HFF-Myc (cell line): Measurements from ENCODE around the gene GRHL3.
"Not testable (repeated sequence)": the region's sequence is repeated elsewhere in the genome, so short reads cannot be mapped to it uniquely, and the experiment has no call there.

Source experiments
- DNase-seq: peaks from one replicate; pipeline ENCODE4 v3.0.0-alpha.2; 2011; ENCODE audit warnings: low read depth; ENCODE audit errors: extremely low read depth
- H3K4me3 ChIP-seq: replicated peaks from 2 replicates; pipeline ENCODE4 v1.5.1; 2011; ENCODE audit warnings: low read depth, mild to moderate bottlenecking, control low read depth, low read length
- TF ChIP-seq, protein P1 (sequence below): IDR thresholded peaks from 2 replicates; pipeline ENCODE4 v1.5.1; 2012; ENCODE audit warnings: mild to moderate bottlenecking, low read depth, low read length, control low read depth; ENCODE audit errors: missing control alignments

Gene GRHL3

DNA sequence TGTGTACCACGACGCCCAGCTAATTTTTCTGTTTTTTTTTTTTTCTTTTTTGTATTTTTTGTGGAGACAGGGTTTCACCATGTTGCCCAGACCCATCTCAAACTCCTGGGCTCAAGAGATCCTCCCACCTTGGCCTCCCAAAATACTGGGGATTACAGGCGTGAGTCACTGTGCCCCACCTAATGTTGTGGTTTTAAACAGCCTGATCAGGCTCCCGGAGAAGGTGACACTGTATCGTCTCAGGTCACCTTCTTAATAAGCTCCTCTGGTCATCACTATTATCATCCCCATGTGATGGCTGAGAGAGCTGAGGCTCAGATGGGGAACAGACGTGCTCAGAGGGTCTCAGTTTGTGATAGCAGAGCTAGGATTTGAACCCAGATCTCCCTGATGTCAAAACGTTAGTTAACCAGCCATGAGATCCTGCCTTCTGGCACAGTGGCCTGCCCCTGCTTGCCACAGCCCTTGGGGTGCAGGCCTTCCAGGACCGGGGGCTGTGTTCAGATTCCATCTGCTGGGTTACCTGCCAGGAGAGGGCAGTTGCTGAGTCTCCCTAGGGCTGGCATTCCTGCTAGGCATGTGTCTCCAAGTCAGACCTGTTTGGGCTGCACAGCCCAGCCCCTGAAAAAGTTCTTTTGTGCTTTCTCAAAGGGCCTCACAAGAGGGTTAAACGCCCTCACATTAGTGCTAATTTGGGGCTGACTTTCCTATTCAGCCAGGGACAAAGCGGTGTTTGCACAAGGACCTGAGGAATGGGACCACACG lies 32.7 kb upstream of the GRHL3 start:
- H3K4me3 ChIP-seq, result no peak overlapping the region
- DNase-seq, result no peak
- TF ChIP-seq, protein P1, sequence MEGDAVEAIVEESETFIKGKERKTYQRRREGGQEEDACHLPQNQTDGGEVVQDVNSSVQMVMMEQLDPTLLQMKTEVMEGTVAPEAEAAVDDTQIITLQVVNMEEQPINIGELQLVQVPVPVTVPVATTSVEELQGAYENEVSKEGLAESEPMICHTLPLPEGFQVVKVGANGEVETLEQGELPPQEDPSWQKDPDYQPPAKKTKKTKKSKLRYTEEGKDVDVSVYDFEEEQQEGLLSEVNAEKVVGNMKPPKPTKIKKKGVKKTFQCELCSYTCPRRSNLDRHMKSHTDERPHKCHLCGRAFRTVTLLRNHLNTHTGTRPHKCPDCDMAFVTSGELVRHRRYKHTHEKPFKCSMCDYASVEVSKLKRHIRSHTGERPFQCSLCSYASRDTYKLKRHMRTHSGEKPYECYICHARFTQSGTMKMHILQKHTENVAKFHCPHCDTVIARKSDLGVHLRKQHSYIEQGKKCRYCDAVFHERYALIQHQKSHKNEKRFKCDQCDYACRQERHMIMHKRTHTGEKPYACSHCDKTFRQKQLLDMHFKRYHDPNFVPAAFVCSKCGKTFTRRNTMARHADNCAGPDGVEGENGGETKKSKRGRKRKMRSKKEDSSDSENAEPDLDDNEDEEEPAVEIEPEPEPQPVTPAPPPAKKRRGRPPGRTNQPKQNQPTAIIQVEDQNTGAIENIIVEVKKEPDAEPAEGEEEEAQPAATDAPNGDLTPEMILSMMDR, result no peak

DNA sequence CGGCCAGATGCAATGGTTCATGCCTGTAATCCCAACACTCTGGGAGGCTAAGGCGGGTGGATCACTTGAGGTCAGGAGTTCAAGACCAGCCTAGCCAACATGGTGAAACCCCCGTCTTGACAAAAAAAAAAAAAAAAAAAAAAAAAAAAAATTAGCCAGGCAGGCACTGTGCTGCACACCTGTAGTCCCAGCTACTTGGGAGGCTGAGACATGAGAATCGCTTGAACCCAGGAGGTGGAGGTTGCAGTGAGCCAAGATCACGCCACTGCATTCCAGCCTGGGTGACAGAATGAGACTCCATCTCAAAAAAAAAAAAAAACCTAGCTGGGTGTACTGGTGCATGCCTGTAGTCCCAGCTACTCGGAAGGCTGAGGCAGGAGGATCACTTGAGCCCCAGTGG lies 31.4 kb upstream of the GRHL3 start:
- not testable (repeated sequence) for DNase-seq, H3K4me3 ChIP-seq

DNA sequence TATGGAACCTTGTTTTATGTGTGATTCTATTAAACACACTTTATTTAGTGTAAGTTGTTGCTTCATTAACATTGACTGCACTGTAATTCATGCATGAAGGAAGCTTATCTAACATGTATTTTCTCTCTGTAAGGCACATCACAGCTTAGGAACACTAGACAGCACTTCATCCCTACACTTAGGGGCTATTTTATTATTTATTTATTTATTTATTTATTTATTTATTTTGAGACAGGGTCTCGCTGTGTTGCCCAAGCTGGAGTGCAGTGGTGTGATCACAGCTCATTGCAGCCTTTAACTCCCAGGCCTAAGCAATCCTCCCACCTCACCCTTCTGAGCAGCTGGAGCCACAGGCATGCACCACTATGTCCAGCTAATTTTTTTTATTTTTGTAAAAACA lies 30.7 kb upstream of the GRHL3 start:
- no peak for DNase-seq
- no peak overlapping the region for H3K4me3 ChIP-seq
- TF ChIP-seq, protein P1, result no peak

DNA sequence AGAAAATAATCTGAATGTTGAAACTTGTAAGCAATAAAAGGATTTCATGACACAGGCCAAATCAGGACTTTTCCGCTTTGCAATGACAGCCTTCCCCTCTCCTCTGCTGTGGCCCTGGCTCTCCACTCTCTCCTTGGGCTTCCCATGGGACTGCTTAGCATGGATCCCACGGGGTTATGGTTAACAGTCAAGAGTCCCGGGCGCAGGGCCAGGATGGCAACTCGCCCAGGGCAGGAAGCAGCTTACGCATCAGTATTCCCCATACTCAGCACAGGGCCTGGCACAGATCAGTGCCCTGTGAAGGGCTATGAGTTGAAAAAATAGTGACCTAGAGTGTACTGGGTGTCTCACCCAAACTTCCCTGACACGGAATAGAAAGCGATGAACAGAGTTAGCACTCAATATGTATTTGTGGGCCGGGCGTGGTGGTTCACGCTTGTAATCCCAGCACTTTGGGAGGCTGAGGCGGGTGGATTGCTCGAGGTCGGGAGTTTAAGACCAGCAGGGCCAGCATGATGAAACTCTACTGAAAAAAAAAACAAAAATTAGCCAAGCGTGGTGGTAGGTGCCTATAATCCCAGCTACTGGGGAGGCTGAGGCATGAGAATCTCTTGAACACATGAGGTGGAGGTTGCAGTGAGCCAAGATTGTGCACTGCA lies 29.1 kb upstream of the GRHL3 start:
- H3K4me3 ChIP-seq, result no peak overlapping the region
- DNase-seq, result peak; percentile 52
- TF ChIP-seq, protein P1, result no peak

DNA sequence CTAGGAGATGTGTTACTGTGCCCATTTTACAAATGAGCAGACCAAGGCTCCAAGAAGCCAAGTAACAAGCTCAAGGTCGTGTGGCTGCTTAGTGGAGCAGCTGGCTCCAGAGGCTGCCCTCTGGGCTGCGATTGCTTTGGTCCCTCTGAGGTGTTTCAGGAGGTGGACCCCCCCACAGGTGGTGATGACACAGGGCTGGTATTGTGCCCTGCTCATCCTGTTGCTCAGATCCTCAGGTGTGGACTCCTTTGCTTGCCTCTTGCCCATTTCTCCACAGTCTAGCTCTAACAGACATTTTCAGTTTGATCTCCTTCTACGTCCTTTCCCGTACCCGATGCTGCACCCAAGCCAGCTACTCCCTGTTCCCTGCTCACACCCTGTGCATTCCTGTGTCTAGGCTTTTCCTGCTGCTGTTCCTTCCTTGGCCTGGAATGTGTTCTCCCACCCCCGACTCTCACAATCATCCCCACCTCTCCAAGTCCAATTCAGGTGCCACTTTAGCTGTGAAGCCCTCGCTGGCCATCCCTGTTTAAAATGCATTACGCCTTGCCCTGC lies 28.1 kb upstream of the GRHL3 start:
- TF ChIP-seq, protein P1, result no peak
- no peak for DNase-seq
- H3K4me3 ChIP-seq, result no peak overlapping the region

DNA sequence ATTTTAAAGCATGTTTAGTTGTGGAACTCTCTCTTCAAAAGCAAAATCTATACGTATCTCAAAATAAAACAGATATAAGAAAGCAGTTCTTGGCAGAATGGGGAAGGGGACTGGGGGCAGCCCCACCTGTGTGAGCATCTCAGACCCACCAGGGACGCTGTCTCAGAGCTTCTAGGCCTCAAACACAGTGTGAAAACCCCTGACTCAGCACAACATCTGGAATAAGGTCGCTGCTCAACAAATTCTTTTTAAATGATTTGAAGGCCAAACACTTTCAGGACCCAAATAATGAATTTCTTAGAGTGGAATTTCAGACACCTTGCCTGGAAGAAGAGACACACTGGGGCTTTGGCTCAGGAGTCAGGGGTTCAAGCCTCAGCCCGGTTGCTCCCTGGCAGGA lies 27.1 kb upstream of the GRHL3 start:
- TF ChIP-seq, protein P1, result no peak
- DNase-seq, result no peak
- no peak overlapping the region for H3K4me3 ChIP-seq

DNA sequence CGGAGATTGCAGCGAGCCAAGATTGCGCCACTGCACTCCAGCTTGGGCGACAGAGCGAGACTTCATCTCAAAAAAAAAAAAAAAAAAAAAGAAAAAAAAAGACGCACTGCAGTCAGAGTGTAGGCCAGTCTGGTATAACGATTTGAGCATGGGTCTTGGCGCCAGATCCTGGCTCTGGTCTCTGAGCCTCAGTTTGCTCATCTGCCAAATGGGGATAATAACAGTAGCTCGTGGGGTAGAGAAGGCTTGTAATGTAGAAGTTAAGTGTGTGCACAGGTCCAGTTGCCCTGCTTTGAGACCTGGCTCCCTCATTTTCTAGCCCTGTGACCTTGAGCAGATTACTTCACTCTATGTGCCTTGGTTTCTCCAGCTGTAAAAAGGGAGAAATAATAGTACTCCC lies 26.3 kb upstream of the GRHL3 start:
- TF ChIP-seq, protein P1, result no peak
- H3K4me3 ChIP-seq, result no peak overlapping the region
- no peak for DNase-seq
